HG03460 (cell line): ENCODE results near the gene ZFP36L2.

ENCODE experiments used
- ATAC-seq: cut with Tn5 transposase; IDR thresholded peaks from one replicate; pipeline ENCODE4 v1.9.1; 2021; ENCODE audit not compliant: unreplicated experiment

ZFP36L2 gene

GRCh38 chr2:43250015-43250414 lies 23.6 kb upstream of the ZFP36L2 start:
- ATAC-seq: no peak

GRCh38 chr2:43248621-43249020 lies 22.2 kb upstream of the ZFP36L2 start:
- ATAC-seq: no peak

GRCh38 chr2:43246641-43247040 lies 20.2 kb upstream of the ZFP36L2 start:
- ATAC-seq: no peak

DNA sequence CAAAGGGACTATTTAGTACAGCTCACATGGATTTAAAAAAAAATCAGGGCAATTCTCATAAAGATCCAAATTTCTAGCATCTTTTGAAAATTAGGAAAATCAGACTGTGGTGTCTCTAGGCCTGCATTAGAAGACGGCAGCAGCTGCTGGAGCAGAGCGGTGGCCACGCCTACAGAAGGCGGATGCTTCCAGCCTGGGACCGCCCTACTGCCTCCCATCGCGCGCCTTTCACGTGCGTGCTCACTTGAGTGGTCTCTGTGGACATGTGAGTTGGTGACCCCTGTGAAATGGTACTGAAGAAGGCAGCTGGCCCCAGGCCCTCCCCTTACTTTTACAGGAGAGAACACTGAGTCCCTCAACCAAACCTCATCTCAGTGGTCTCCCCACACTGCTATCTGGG lies 15.2 kb upstream of the ZFP36L2 start:
- no peak for ATAC-seq

DNA sequence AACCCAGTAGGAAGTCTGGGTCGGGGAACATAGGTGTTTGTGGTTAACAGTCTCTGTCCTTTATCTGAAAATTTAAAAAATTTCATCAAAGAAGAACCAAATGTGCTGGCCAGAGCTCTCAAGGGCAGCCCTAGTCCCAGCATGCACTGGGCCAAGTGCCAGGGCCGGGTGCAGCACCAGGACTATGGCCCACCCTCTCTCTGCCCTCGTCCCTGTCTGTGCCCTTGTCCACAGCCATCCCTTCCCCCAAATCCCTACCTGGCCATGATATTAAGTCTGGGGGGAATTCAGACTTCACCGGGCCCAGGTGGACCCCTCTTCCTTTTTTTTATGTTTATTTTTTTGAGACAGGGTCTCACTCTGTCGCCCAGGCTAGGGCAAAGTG lies 14.4 kb upstream of the ZFP36L2 start:
- ATAC-seq: no peak

GRCh38 chr2:43239981-43240765 lies 13.8 kb upstream of the ZFP36L2 start:
- no peak for ATAC-seq

DNA sequence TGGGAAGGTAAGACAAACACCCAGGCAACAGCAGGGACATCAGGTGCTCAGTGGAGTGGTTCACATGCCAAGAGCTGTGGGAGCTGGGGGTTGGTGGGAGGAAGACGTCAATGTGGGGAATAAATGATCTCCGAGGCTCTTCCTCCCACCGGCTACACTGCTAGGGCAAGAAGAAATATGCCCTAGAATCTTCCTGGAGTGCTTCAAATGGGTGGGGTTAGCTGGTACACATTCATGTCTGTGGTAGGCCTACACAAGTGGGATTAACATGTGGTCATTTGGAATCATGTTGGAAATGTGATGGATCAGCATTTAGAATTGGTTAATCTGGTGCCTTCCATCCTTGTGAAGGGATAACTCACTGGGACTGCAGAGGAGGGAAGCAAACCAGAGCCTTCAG lies 12.4 kb upstream of the ZFP36L2 start:
- ATAC-seq: no peak

- ATAC-seq: no peak
Observed at GRCh38 chr2:43238176-43238575, 11.8 kb upstream of the ZFP36L2 start.

- ATAC-seq: no peak
Observed at GRCh38 chr2:43233218-43234212, 7.1 kb upstream of the ZFP36L2 start.

DNA sequence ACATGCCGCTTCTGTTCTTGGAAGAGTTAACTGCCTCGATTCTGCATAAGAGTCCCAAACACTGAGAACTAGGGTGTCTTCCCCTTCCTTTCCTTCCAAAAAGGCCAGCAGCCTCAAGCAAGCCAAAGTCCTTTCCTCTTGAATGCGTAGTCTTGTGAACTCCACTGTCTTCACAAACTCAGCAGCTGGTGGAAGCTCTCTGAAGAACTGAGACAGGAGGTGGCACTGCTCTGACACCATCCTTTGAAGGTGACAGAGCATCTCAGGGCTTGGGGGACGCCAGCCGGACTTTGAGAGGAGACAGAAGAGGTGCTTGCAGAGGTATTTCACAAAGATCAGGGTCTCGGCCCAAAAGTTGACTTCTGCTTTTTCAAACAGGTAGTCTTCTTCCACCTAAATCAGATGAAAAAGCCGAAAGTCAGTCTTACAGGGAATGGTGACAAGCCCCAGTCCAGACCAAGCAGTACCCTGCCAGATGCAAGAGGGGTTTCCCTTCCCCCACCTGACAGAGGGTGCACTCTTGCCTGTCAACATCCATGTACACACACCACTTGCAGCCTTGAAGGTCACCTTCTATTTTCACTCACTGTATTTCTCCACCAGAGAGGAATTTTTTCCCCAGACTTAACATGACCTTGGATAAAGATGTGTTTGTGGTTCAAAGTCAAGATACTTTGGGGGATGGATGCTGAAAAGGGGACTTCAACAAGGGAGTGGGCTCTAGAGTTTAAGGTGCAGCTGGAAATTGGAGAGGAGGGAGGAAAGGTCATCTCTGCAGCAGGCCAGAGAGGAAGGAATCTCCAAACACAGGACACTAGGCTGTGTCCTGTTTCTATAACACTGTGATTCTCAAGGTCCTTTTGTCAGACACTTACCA lies 4.8 kb upstream of the ZFP36L2 start:
- no peak for ATAC-seq

GRCh38 chr2:43230351-43230885 lies 4.0 kb upstream of the ZFP36L2 start:
- ATAC-seq: no peak

- no peak for ATAC-seq
Observed at GRCh38 chr2:43228756-43229659, 2.6 kb upstream of the ZFP36L2 start.

- no peak for ATAC-seq
Observed at GRCh38 chr2:43228321-43228751, 1.9 kb upstream of the ZFP36L2 start.

GRCh38 chr2:43227830-43228281 lies 1.4 kb upstream of the ZFP36L2 start:
- ATAC-seq: no peak

- ATAC-seq: no peak
Observed at GRCh38 chr2:43226955-43227829, 786 bp upstream of the ZFP36L2 start.

GRCh38 chr2:43225788-43226557 lies 433 bp downstream of the ZFP36L2 start:
- peak; percentile 30 for ATAC-seq

GRCh38 chr2:43225093-43225787 lies 1.2 kb downstream of the ZFP36L2 start:
- no peak for ATAC-seq
